GM06990 (cell line): ENCODE data around the gene DLG2.

ENCODE experiments used
- DNase-seq: peaks from one replicate; pipeline ENCODE4 v3.0.0-alpha.2; 2011; ENCODE audit not compliant: insufficient read length; ENCODE audit errors: extremely low read depth
- H3K27me3 ChIP-seq: replicated peaks from 2 replicates; pipeline ENCODE4 v1.6.0; 2011; ENCODE audit warnings: low read length; ENCODE audit not compliant: control insufficient read depth, insufficient read depth
- H3K36me3 ChIP-seq: 2 replicates; pipeline ENCODE4 v1.5.1; 2011; ENCODE audit warnings: low read length; ENCODE audit not compliant: control insufficient read depth, insufficient read depth
- H3K4me3 ChIP-seq: replicated peaks from 2 replicates; pipeline ENCODE4 v1.5.1; 2011; ENCODE audit warnings: low read depth, mild to moderate bottlenecking, control low read depth, low read length
- TF ChIP-seq, protein P1 (sequence below): IDR thresholded peaks from 2 replicates; pipeline ENCODE4 v1.5.1; 2011; ENCODE audit warnings: low read length, control low read depth, mild to moderate bottlenecking, inconsistent platforms; ENCODE audit not compliant: insufficient read depth, poor library complexity, severe bottlenecking

Gene DLG2

DNA sequence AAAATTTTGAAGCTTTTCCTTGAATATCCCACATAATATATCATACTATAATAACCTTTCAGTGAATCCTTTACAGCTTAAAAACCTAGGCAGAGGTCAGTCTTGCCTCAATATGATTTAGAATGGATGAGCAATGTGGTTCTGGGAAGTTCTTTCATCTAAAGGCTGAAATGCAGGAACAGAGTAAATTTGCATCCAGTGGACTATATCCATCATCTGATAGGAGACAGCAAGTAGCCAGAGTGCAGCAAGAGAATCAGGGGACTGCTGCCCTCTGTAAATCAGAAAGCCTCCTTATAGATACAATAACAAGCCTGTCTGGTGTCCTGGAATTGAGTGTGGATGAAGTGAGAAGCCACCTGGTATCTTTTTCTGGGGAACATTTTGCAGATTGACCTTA is 1592.7 kb downstream of the DLG2 start:
- no peak overlapping the region for H3K4me3 ChIP-seq

DNA sequence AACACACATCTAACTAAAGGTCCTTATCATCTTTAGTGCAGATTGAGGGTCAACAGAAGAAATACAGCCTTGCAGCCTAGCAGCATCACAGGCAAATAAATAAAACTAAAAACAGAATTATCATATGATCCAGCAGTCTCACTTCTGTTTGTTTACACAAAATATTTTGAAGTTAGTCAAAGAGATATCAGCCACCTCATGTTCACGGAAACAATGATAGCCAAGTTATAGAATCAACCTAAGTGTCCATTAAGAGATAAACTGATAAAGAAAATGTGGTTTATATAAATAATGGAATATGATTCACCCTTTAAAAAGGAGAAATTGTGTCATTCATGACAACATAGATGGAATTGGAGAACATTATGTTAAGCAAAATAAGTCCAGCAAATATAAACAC is 1602.9 kb downstream of the DLG2 start:
- TF ChIP-seq, protein P1, sequence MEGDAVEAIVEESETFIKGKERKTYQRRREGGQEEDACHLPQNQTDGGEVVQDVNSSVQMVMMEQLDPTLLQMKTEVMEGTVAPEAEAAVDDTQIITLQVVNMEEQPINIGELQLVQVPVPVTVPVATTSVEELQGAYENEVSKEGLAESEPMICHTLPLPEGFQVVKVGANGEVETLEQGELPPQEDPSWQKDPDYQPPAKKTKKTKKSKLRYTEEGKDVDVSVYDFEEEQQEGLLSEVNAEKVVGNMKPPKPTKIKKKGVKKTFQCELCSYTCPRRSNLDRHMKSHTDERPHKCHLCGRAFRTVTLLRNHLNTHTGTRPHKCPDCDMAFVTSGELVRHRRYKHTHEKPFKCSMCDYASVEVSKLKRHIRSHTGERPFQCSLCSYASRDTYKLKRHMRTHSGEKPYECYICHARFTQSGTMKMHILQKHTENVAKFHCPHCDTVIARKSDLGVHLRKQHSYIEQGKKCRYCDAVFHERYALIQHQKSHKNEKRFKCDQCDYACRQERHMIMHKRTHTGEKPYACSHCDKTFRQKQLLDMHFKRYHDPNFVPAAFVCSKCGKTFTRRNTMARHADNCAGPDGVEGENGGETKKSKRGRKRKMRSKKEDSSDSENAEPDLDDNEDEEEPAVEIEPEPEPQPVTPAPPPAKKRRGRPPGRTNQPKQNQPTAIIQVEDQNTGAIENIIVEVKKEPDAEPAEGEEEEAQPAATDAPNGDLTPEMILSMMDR, result no peak
- DNase-seq, result no peak
- no peak overlapping the region for H3K4me3 ChIP-seq
- H3K36me3 ChIP-seq, result no peaks in the 10 kb centered on the region
- H3K27me3 ChIP-seq, result no peaks in the 10 kb centered on the region

More for the DNA sequence above, 1592.7 kb downstream of the DLG2 start:
- TF ChIP-seq, protein P1, result no peak
- DNase-seq, result no peak
- Histone ChIP-seq H3K36me3 (no peaks in the 10 kb centered on the region), H3K27me3 (no peaks in the 10 kb centered on the region)

DNA sequence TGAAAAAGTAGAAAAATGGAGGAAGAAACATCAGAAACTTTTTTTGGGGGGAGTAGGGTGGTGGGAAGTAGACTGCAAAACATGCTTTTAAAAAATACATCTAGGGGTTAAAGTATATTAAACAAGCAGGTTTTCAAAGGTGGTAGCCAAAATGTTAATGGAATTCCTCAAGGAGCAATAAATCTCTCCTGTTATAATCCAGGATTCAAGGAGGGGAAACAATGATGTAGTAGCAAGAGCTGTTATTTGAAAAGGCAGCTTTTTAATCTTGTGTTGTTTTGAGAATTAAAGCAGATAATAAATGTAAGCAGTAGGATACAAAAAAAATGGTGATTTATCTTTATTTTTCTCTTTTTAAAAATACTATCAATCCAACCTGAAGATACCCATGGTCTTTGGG is 1604.4 kb downstream of the DLG2 start:
- Histone ChIP-seq H3K36me3 (no peaks in the 10 kb centered on the region), H3K27me3 (no peaks in the 10 kb centered on the region), H3K4me3 (no peak overlapping the region)
- DNase-seq, result no peak
- TF ChIP-seq, protein P1, result no peak

DNA sequence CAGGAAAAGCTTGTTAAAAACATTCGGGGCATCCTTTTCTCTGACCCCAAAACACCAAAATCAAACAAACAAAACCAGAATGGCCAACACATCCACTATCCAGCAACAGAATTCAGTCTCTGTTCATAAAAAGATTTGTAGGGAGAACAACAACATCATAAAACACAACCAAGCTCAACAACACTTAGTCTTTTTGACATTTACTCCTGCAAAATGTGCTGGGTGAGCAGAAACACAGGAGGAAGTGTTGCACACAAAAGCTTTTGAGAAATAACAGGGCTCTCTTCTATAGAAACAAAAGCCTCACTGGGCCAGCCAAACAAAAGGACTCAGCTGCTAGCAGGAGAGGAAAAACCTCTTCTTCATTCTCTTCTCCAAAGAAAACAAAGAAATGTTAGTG is 1604.9 kb downstream of the DLG2 start:
- TF ChIP-seq, protein P1, result no peak
- DNase-seq, result no peak
- no peaks in the 10 kb centered on the region for H3K36me3 ChIP-seq
- no peak overlapping the region for H3K4me3 ChIP-seq
- H3K27me3 ChIP-seq, result no peaks in the 10 kb centered on the region

DNA sequence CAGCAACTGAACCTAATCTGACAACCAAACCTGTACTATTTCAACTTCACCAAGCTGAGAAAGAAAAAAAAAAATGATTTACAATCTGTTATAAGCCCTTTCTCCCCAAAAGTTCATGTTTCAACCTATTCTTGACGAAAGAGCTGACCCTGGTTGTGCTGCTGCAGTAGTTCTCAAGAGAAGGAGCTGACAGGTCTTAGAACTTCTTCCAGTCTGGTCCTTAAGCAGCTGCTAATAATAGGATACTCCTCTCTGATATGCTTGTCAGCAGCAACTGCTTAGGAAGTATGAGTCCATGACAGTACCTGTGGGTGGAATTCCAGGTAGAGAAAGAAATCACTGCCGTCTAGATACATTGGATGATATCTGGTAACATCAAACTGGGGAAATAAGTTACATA is 1605.9 kb downstream of the DLG2 start:
- Histone ChIP-seq H3K36me3 (no peaks in the 10 kb centered on the region), H3K27me3 (no peaks in the 10 kb centered on the region), H3K4me3 (no peak overlapping the region)
- TF ChIP-seq, protein P1, result no peak
- no peak for DNase-seq

DNA sequence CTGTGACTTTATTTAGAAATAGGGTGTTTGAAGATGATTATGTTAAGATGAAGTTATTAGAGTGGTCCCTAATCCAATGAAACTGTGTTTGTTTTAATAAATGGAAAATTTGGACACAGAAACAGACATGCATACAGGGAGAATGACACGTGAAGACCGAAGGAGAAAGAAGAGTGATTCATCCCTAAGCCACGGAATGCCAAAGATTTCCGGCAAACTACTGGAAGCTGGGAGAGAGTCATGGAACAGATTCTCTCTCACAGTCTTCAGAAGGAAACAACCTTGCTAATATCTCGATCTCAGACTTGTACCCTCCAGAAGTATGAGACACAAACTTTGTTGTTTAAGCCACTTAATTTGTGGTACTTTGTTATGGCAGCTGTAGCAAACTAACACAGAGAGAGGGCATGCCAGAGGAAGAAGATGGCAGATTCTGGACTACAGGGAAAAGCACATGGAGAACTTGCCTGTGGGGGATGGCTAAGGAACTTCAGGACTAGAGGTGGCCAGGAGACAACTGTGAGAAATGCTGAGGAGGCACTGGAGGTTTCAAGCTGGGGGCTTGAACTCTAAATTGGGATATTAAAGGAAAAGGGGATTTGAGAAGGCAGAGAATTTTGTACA is 1607.5 kb downstream of the DLG2 start:
- TF ChIP-seq, protein P1, result no peak
- H3K4me3 ChIP-seq, result no peak overlapping the region
- DNase-seq, result no peak

More for the DNA sequence above, 1607.5 kb downstream of the DLG2 start:
- no peaks in the 10 kb centered on the region for H3K36me3 ChIP-seq
- H3K27me3 ChIP-seq, result no peaks in the 10 kb centered on the region
